GM21723 (cell line): ENCODE results near the gene PLA2G2D.

Experiments
- ATAC-seq: cut with Tn5 transposase; IDR thresholded peaks from one replicate; pipeline ENCODE4 v1.9.1; 2021; ENCODE audit warnings: mild to moderate bottlenecking, moderate library complexity; ENCODE audit not compliant: unreplicated experiment

Gene PLA2G2D

DNA sequence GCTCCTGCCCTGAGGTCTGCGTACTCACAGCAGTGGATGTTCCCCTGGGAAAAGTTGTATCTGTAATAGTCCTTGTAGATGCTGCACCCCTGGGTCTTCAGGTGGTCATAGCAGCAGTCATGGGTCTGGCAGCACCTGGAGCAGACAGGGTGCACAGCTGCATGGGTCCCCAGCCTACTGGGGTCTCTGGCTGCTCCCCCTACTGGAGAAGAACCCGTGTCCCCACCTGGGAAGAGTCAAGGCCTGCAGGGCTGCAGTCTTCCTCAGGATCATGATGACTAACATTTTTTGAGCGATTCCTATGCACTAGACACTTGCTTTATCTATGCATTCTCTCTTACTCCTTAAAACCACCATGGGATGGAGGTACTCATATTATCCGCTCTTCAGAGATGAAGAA is 3.9 kb downstream of the PLA2G2D start:
- no peak for ATAC-seq

DNA sequence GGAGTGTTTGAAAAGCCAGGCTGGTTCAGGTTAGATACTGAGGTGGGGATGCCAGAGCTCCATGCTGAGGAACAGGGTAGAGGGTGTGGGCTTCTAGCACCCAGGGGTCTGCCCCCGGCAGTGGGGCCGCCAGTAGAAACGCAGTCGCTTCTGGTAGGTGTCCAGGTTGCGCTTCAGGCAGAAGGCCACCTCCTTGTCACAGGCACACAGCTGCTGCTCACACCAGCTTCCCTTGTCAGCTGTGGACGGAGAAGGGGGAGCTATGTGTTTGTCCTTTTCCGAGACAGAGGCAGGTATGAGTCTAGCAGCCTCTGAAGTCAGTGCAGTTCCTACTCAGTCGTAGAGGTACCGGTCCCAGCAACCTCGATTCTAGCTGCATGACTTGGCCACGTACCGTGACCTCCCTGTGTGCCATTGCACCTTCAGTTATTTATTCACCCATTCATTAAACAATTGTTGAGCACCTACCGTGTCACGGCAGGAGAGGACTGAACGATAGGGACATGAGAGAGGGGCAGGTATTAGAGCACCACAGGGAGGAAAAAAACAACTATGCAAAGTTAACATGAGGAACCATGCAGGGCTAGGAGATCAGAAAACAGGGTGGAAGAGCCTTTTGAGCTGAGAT is 5.2 kb downstream of the PLA2G2D start:
- ATAC-seq = no peak

- ATAC-seq = no peak
Observed at GRCh38 chr1:20112279-20113000, 6.9 kb downstream of the PLA2G2D start.

GRCh38 chr1:20111452-20111851 is 7.9 kb downstream of the PLA2G2D start:
- no peak for ATAC-seq

DNA sequence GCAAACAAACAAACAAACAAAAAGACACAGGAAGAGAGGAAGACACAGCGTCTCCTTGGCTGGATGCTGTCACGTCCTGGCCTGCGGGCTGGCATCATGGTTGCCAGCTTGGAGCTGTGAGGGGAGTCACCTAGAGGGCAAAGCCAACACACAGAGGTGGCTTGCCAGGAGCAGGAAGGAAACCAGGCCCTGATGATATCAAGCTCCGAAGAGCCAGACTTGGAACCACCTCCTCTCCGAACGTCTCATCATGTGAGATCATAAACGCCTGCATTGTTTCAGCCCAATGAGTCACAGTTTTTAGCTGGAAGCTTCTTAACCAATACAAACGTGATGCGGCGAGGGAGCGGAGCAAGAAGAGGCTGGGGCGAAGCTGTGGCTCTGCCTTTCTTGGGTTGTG is 8.7 kb downstream of the PLA2G2D start:
- ATAC-seq = no peak

GRCh38 chr1:20109223-20109856 is 10.0 kb downstream of the PLA2G2D start:
- no peak for ATAC-seq

GRCh38 chr1:20108366-20109123 is 10.8 kb downstream of the PLA2G2D start:
- no peak for ATAC-seq

DNA sequence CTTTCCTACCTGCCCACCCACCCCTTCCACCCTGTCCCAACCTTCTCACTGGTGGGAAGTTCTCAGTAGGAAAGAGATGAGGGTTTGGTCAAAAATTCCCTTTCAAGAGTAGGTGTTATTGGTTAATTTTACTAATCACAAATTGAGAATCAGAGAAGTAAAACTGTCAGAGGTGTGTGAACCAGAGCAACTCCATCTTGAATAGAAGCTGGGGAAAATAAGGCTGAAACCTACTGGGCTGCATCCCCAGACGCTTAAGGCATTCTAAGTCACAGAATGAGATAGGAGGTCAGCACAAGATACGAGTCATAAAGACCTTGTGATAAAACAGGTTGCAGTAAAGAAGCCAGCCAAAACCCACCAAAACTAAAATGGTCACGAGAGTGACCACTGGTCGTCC is 11.5 kb downstream of the PLA2G2D start:
- no peak for ATAC-seq

GRCh38 chr1:20107351-20107750 is 12.0 kb downstream of the PLA2G2D start:
- no peak for ATAC-seq

- ATAC-seq = no peak
Observed at GRCh38 chr1:20105856-20106255, 13.5 kb downstream of the PLA2G2D start.

- ATAC-seq = no peak
Observed at GRCh38 chr1:20102875-20103274, 16.5 kb downstream of the PLA2G2D start.

GRCh38 chr1:20100632-20101355 is 18.5 kb downstream of the PLA2G2D start:
- no peak for ATAC-seq

DNA sequence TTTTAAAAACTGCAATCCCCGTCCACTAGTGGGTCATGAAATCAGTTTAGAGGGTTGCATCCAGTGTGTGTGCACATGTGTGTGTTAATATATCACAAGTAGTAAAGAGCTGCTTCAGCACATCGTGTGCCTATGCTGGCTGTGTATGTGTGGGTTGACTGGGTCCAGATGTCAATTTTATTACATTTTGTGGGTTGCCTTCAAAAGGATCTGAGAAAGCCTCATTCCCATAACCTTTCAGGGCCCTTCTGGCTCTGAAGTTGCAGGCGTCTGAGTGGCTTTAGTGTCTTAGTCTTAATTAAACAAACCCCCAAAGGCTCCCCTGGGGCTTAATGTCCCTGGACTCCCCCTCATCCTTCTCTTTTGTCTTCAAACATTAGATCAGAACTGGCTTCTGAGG is 19.8 kb downstream of the PLA2G2D start:
- ATAC-seq = no peak

- ATAC-seq = no peak
Observed at GRCh38 chr1:20096840-20097447, 22.4 kb downstream of the PLA2G2D start.

- no peak for ATAC-seq
Observed at GRCh38 chr1:20095564-20096434, 23.5 kb downstream of the PLA2G2D start.

- no peak for ATAC-seq
Observed at GRCh38 chr1:20093940-20094391, 25.4 kb downstream of the PLA2G2D start.

DNA sequence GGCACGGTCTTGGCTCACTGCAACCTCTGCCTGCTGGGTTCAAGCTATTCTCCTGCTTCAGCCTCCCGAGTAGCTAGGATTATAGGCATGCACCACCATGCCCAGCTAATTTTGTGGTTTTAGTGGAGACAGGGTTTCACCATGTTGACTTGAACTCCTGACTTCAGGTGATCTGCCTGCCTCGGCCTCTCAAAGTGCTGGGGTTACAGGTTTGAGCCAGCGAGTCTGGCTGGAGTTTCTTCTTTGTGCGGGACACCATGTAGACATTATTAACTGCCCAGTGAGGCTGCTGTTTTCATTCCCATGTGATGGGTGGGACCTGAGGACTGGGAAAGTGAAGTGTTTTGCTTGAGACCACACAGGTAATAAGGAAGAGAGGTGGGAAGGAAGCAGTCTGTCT is 26.0 kb downstream of the PLA2G2D start:
- ATAC-seq = no peak

- no peak for ATAC-seq
Observed at GRCh38 chr1:20090641-20091040, 28.7 kb downstream of the PLA2G2D start.

- ATAC-seq = no peak
Observed at GRCh38 chr1:20090119-20090518, 29.2 kb downstream of the PLA2G2D start.
